ENCODE data around the gene RAMAC. TPM values are rescaled to one million over a fixed set of nuclear protein-coding genes. Genes with fewer than 3 reads are reported as not detected.

Gene RAMAC
- polyA plus RNA-seq, 2 of the 4 experiments (the other 2 are of a cell fraction): 38.9 to 68.1 TPM

- Histone ChIP-seq H3K4me2 (no peak overlapping the region), H3K4me1 (no peaks in the 10 kb centered on the region), H3K9me3 (no peaks in the 10 kb centered on the region), H3K27ac (no peak overlapping the region), H3K4me3 (no peak overlapping the region)
- DNase-seq (ENCODE audit: low read depth in 1 of 2, low spot score in 1 of 2): no peak
- FAIRE-seq: no peak
- WGBS (ENCODE audit: missing lambda C conversion rate): 60% methylated on average over 7 of the region's 7 CpGs
- TF ChIP-seq JUNB (IDR thresholded peaks at IDR 0.05): no peak
- TF ChIP-seq POLR2AphosphoS2 (conservative IDR thresholded peaks at IDR 0.05; ENCODE audit: low read length): no peak
- no peak for TF ChIP-seq PBX3 (IDR thresholded peaks at IDR 0.05)
- no peak for TF ChIP-seq MYC (IDR thresholded peaks at IDR 0.05; ENCODE audit: borderline replicate concordance, low read length)
- no peak for TF ChIP-seq HMGXB4 (CRISPR knock-in tag; IDR thresholded peaks at IDR 0.05; ENCODE audit: borderline replicate concordance)
- TF ChIP-seq TFCP2L1 (CRISPR knock-in tag; IDR thresholded peaks at IDR 0.05): no peak
- TF ChIP-seq CBX2 (IDR thresholded peaks at IDR 0.05; ENCODE audit: borderline replicate concordance, low read depth): no peak
- no peak for TF ChIP-seq REST (IDR thresholded peaks at IDR 0.05)
- TF ChIP-seq USF2 (IDR thresholded peaks at IDR 0.05): no peak
- CTCF ChIA-PET: interaction anchor here (0.9 to 2.0 kb wide), 3 partner anchors 31 to 120 kb away, joined by 4 to 7 read pairs (median 5); partner anchors contain the start of gene C15orf40
- ATAC-seq: no peak
- POLR2A ChIA-PET: no interaction called here
Observed at GRCh38 chr15:82969353-82969752, 16.7 kb upstream of the RAMAC start.

GRCh38 chr15:82970078-82970686 is 15.8 kb upstream of the RAMAC start:
- FAIRE-seq (no peak), ATAC-seq (no peak), DNase-seq (ENCODE audit: low read depth in 1 of 2, low spot score in 1 of 2) (no peak)
- CTCF ChIA-PET: interaction anchor here (1.3 to 2.0 kb wide), 2 partner anchors 30 to 41 kb away, joined by 7 to 8 read pairs; partner anchors contain the start of gene C15orf40
- Histone ChIP-seq H3K9me3 (no peaks in the 10 kb centered on the region), H3K4me3 (no peak overlapping the region), H3K4me2 (no peak overlapping the region), H3K4me1 (no peaks in the 10 kb centered on the region), H3K27ac (no peak overlapping the region)
- TF ChIP-seq KDM1A (IDR thresholded peaks at IDR 0.05; ENCODE audit: low read depth): no peak
- no peak for TF ChIP-seq ELK1 (IDR thresholded peaks at IDR 0.05; ENCODE audit: low read depth, low read length)
- TF ChIP-seq SREBF2 (IDR thresholded peaks at IDR 0.05): no peak
- WGBS (ENCODE audit: missing lambda C conversion rate): 28% methylated on average over 3 of the region's 3 CpGs
- POLR2A ChIA-PET: no interaction called here

- Histone ChIP-seq H3K9me3 (no peaks in the 10 kb centered on the region), H3K27ac (no peak overlapping the region), H3K4me1 (no peaks in the 10 kb centered on the region), H3K4me2 (no peak overlapping the region), H3K4me3 (no peak overlapping the region)
- 54% methylated on average over 1 of the region's 1 CpG for WGBS (ENCODE audit: missing lambda C conversion rate)
- ChIA-PET CTCF (interaction anchor here (0.7 to 1.3 kb wide), 3 partner anchors 40 to 174 kb away, joined by 3 to 8 read pairs (median 3); partner anchors contain the start of gene C15orf40), POLR2A (interaction anchor here (0.9 kb wide), 1 partner anchor 15 kb away, joined by 4 read pairs; the partner anchor contains the start of gene RAMAC)
- FAIRE-seq (no peak), ATAC-seq (no peak), DNase-seq (ENCODE audit: low read depth in 1 of 2, low spot score in 1 of 2) (no peak)
- TF ChIP-seq RFX5 (IDR thresholded peaks at IDR 0.05) (no peak), JUNB (IDR thresholded peaks at IDR 0.05) (no peak), BHLHE40 (IDR thresholded peaks at IDR 0.05; ENCODE audit: low read depth, low read length) (no peak), POLR2AphosphoS2 (conservative IDR thresholded peaks at IDR 0.05; ENCODE audit: low read length) (no peak), HDAC2 (IDR thresholded peaks at IDR 0.05) (no peak), ZC3H11A (IDR thresholded peaks at IDR 0.05) (no peak), NR3C1 (IDR thresholded peaks at IDR 0.05) (no peak), HOXB13 (CRISPR knock-in tag; IDR thresholded peaks at IDR 0.05; ENCODE audit: low read depth) (no peak), KDM1A (IDR thresholded peaks at IDR 0.05; ENCODE audit: low read depth) (no peak), HES2 (IDR thresholded peaks at IDR 0.05) (no peak), MAZ (IDR thresholded peaks at IDR 0.05; ENCODE audit: borderline replicate concordance, low read depth, low read length) (no peak), TP53 (CRISPR knock-in tag; IDR thresholded peaks at IDR 0.05) (no peak), SREBF2 (IDR thresholded peaks at IDR 0.05) (no peak), ZFP36 (IDR thresholded peaks at IDR 0.05; ENCODE audit: borderline replicate concordance, partially characterized antibody) (no peak), RNF2 (IDR thresholded peaks at IDR 0.05; ENCODE audit: borderline replicate concordance, low read depth) (no peak)
Observed at GRCh38 chr15:82970696-82971095, 15.3 kb upstream of the RAMAC start.

All from A549 (cell line).